T follicular helper cell (primary cell): ENCODE measurements around the gene VAV2.

Experiments used
- DNase-seq: peaks from one replicate; pipeline ENCODE4 v3.0.0-alpha.2; 2020; ENCODE audit warnings: low read depth

Gene VAV2

DNA sequence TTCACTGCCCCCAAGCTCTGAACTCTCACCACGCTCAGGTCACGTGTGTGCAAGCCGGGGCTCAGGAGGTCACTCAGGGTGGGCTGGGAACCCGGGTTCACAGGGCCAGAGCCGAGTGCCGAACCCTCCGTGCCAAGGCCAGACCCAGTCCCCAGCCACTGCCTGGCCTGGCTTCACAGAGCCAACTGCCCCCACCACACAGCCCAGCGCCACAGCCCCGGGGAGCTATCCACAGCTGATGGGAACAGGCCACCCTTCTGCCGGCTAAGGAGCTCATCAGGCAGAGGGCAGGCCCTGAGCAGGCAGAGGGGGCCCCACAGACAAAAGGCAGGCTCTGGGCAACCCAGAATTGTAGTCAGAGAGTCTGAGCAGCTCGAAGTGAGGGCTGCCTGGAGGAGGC, 117.0 kb downstream of the VAV2 start:
- no peak for DNase-seq

DNA sequence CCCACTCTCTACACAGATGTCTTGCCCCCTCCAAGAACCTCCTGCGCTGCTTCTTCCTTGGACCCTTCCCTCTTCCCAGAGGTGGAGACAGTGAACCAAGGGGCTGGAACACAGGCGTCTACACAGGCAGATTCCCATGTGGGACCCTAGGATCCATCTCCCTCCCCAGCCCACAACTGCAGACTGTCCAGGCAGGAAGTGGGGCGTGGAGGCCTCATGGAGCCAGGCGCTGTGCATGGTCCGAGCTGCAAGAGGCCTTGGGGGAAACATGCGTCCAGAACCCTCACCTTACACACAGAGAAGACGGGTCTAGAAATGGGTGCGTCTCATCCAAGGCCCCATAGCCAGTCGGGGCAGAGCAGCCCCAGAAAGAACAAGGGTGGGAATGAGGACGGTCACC, 117.5 kb downstream of the VAV2 start:
- DNase-seq, result no peak

DNA sequence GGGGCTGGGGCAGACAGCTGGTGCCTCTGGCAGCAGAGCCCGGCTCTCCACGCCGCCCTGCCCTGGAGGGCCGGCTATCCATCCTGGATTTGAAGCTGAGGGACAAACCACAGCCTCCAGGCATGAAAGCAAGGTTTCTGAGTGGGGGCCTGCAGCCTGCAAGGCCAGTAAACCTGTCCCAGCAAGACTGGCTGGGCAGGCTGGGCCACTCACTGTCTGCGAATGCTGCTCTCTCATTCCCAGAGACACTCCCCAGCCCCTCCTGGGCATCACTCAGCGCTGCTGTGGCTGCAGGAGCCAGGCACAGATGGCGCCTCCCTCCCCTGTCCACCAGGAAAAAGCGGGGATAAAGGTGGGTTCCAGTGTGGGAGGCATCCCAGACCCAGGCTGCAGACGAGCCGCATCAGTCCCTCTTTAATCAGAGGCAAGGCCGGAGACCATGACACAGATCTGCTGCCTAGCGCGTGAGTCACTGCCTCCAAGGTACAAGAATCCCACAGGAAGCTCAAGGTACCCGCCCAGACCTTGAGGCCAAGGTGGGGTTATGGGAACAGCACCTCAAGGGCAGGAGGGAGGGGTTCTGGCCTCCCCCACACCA, 118.0 kb downstream of the VAV2 start:
- no peak for DNase-seq

DNA sequence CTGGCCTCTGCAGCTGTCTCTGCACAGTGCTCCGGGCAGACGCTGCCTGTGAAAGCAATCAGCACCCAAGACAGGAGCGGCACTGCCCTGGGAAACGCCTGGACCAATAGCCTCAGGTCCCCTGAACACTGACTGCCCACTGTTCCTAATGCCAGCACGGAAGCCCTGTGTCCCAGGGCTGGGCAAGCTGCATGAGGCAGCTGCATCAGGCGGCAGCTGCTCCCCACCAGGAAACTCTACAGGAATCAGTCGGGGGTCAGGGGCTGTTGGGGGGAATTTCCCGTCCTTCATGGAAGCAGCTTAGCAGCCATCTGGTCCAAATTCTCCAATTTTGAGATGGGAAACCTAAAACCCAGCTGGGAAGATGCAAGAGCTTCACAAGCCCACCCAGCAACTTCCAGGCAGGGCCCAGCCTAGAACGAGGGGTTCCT, 118.6 kb downstream of the VAV2 start:
- no peak for DNase-seq

DNA sequence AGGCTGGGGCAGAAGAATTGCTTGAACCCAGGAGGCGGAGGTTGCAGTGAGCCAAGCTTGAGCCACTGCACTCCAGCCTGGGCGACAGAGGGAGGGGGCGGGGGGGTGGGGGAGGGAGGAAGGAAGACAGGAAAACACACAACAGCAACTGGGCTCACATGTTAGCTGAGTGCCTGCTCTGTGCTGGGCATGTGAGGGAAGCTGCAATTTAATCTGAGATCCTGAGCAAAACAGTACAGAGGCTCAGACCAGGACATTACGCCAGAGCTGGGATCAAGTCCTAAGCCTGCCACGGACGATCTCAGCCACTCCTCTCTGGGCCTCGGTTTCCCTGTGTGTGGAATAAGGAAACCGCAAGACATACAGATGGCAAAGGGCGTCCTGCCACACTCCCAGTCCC, 119.1 kb downstream of the VAV2 start:
- no peak for DNase-seq

DNA sequence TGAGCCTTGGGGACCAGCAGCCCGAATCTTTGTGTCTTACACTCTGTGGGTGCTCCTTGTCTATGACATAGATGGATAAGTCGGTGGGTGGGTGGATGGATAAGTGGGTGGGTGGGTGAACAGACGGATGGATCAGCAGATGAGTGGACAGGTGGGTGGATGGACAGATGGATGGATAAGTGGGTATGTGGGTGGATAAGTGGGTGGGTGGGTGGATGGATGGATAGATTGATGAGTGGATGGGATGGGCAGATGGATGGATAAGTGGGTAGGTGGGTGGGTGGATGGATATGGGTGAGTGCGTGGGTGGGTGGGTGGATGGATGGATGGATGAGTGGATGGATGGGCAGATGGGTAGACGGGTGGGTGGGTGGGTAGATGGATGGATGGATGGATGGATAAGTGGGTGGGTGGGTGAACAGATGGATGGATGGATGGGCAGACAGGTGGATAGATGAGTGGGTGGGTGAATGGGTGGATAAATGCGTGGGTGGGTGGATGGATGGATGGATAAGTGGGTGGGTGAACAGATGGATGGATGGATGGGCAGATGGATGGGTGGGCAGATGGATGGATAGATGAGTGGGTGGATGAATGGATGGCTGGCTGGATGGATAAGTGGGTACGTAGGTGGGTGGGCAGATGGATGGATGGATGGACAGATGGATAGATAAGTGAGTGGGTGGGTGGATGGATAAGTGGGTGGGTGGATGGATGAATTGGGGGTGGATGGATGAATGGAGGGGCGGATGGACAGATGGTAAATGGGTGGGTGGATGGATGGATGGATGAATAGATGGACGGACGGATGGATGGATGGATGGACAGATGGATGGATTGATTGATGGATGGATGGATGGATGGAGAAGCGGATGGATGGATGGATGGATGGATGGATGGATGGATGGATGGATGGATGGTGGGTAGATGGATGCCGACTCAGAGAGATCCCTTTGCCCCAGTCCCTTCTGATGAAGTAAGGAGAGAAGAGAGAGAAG, 121.2 kb downstream of the VAV2 start:
- no peak for DNase-seq

DNA sequence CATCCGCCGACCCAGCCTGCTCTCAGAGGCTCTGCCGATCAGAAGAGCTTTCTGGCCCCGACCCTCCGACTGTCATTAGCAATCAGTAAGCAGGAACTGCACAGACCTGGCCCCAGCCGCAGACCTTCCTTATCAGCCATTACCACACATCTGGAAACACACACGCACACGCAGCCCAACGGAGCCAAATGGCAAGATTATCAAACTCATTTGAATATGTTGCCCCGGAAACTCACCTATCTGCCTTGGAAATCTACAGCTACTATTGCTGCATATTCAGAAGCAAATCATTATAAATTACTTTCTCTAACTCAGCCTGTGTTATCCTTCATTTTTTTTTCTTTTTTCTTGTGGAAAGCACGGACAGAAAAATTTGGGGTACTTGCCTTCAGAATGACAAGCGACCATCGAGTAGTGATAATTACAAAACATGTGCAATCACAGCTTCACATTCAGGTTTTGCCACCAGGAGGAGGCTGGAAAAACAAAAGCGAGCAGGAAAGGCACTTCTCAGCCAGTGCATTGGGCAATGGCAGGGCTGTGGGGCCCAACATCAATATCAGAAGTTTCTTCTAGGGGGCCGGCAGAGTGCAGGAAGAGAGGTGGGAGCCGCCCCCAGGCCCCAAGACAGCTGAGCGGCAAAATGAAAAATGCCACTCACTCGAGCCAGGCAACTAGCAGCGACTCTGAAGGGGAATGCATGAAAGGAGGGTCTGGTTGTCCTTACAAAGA, 122.3 kb downstream of the VAV2 start:
- no peak for DNase-seq

DNA sequence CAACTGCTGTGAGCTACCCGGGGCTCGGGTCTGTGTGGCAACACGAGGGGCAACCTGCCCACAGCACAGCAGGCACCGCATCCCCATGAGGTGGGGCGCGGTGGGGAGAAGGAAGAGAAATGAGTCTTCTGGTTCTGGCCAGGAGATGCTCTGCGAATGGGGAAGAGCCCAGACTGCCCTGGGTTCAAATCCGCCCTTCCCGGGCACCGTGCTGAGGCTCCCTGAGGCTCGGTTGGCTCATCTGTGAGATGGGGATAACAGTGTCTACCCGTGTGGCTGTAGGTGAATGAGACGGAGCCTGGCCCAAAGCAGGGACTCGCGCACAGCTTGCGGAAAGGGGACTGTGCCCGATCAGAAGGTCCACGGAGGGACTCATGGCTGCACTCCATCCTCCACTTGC, 123.9 kb downstream of the VAV2 start:
- no peak for DNase-seq

DNA sequence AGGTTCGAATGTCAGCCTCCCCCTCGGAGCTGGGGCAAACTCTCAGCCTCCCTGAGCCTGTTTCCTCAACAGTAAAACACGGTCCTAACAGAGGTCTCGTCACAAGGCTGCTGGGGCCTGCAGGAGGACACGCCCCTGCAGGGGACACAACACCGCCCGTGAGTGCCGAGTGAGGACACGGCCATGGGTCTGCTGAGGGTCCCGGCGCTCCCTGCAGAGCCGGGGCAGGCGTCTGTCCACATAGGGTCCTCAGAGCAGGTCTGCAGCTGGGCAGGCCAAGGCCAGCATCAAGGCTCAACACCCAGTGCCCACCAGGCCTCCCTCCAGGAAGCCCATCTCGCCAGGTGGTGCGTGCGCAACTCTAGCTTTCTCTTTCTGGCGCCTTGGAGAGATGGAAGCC, 125.2 kb downstream of the VAV2 start:
- DNase-seq, result no peak

DNA sequence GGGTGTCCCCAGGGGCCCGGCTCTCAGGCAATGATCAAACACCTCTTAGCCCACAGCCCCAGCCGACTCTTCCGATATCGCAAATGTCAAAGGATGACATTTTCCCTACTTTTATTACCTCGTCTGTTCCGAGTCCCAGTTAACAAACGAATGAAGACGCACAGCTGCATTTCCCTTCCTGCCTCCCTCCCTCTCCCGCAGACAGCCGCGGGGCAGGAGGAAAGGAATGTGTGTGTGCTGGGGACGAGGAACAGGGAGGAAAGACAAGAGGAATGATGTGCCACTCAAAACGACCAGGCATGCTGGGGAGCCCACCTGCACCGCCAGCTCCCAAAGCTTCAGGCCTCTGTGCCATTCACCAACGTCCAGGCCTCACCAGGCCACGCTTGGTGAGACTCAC, 128.1 kb downstream of the VAV2 start:
- DNase-seq, result no peak

DNA sequence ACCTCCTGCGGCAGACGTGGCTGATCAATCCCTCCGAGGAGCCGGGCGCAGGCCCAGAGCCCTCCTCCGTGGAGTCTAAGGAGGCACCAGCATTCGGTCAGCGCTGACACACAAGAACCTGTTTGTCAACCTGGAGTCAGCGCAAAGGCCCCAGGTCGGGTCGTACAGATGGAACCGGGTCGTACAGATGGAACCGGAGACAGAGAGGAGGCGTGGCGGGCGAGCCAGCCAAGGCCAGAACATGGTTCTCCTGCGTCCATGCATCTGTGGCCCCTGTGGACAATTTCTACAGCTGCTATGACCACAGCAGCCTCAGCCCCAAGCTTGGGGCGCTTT, 128.9 kb downstream of the VAV2 start:
- no peak for DNase-seq

DNA sequence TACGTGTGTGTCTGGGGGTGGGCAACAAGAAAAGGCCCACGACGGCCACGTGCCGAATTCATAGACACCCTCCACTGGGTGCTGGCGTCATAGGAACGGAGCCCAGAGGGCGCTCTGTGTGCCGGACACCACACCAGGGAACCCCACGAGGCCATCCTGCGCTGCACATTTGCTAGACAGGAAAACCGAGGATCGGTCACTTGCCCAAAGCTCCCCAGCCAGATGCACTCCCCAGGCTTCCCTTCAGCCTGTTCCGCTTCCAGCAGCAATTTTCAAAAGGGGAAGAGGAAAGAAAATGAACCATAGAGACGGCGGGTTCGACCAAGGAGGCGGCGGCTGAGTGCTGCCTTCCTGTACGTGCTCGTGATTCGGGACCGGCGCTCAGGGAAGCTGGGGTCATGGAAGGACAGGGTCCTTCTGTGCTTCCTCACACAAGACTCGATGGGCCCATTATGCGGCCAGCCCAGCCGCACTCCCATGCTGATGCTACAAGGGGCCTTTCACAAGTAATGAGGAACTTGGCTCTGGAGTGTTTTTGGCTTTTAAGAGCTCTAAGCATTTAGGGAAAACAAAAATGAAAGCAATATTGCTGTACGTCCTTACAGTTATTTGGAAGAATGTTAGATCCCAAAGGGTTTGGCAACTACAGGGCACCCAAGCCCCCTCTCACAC, 129.4 kb downstream of the VAV2 start:
- DNase-seq, result no peak

DNA sequence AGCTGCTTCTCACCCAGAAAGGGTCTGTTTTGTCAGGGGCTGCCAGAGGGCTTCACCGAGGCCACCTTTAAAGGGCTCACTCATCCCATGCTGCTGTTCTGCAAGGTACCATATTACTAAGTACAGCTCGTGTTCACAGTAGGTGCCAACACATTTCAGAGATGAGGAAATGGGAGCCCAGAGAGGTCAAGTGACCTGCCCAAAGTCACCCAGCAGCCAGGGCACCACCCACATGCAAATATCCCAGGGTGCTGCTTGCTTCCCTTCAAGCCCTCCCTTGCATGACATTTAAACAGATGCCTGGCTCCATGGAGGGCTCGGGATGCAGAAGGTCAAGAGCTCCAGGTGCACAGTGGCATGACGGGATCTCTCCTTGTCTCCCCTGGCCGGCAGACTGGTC, 130.4 kb downstream of the VAV2 start:
- no peak for DNase-seq

DNA sequence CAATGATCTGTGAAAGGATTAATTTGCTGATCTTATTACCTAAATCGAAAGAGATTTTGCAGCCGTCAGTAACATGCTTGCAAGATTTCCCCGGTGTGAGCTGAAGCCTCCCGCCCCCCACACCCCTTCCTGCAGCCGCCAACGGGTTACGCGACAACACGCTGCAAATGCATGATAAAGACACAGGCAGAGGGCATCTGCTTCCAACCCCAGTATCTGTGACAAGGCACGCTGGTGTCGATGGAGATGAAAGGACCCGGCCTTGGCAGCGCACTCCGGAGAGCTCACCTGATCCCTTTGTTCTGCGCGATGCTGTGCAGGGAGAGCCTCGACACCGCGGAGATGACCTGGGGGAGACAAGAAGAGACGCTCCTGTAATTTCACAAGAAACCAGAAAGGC, 131.0 kb downstream of the VAV2 start:
- no peak for DNase-seq

DNA sequence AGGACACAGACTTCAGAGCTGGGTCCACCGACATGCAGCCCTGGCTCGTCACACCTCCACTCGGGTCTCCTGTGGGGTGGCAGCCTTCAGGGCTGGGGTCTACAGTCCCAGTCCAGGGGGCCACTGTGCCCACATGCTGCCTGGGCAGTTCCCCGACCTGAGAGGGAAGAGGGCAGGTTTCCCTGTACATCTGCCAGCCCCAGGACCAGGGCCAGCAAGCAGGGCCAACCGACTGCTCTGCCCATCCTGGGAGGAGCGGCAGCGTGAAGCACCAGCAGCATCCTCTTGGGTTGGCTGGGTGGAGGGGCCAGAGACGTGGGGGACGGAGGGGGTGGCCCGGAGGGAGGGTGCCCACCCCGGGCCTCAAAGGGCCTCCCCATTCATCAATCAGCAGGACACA, 133.4 kb downstream of the VAV2 start:
- DNase-seq, result no peak

DNA sequence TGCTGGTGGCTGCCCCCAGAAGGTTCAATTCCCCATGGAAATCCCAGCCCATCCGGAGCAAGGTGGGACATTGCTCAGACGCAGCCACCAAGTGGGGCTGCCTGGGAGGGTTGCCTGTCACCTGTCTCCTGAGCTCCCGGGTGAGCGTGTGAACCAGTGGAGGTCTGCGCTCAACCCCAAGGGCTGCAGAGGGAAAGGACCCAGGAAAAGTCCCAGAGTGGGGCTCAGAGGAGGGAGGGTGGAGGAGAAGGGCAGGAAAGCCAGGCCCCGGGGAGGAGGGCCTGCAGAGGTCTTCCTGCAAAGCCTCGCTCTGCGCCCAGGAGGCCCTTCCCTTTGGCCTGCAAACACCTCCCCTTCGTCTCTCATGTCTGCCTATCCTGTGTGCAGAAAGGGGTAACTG, 134.5 kb downstream of the VAV2 start:
- no peak for DNase-seq

DNA sequence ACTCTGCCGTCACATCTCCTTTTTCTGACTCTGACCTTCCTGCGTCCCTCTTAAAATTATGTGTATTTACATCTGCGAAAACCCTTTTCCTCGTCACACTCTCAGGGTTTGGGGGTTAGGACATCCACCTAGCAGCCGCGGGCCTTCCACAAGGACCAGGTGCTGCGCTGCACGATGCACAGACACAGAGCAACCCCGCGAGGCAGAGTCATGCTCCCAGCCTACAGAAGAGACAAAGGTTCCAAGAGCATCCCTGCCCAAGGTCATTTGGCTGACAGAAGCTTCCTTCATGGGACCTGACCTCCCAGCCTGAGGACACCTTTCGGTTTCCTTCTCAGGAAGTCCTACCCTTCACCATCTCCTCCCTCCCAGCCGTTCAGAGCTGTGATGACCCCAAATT, 135.3 kb downstream of the VAV2 start:
- DNase-seq, result no peak

DNA sequence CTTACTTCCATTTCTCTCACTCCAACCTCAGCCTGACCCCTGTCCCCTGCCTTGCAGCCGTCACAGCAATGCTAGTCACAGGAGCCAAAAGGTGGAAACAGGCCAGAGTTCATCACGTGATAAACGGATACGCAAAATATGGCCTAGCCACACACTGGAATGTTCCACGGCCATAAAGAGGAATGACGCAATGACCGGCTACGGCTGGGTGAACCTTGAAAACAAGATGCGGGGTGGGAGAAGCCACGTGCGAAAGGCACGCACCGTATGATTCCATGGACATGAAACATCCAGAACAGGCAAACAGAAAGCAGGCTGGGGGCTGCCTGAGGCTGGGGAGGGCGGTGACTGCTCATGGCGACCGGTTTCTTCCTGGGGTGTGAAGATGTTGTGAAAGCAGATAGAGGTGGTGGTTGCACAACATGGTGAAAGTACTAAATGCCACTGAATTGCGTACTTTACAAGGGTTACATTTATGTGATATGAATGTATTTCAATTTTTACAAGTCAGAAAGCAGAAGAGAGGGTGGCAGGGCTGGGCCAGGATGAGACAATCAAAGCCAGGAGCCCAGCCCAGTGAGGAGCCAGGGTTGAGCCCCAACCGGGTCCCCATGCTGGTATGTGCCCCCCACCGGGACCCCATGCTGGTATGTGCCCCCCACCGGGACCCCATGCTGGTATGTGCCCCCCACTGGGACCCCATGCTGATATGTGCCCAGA, 136.2 kb downstream of the VAV2 start:
- no peak for DNase-seq

DNA sequence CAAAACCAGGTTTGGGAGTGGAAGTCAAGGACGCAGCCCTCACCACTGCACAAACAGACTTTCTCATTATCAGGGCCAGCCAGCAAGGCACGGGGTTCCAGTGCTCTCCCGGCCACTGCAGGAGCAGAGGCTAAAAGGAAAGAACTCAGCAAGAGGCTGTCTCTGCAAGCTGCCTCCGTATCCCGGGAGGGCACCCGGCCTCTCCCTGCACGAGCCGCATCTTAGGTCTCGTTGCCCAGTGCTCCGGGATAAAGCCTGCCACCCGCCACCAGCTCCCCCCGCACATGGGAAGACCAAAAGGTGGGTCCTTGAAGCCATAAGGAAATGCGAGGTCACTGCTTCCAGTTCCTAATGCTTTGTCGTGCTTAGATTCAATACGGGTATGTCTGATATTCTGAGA, 136.8 kb downstream of the VAV2 start:
- DNase-seq, result no peak

DNA sequence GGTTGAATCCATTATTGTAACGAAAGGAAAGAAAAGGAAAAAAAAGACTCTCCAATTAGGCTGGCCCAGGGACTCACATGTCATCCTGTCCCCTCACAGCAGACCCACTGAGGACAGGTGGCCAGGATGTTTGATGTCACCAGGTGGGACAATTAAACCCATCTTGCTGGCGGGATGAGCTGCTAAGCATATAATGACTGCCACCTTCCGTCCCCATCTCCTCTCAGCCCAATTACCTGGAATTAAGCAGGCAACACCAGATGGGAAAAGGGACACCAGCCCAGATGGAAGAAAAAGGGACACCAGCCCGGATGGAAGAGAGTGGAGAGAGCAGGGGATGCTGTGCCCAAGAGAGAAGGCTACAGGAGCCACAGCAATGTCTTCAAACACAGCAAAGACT, 137.4 kb downstream of the VAV2 start:
- no peak for DNase-seq

DNA sequence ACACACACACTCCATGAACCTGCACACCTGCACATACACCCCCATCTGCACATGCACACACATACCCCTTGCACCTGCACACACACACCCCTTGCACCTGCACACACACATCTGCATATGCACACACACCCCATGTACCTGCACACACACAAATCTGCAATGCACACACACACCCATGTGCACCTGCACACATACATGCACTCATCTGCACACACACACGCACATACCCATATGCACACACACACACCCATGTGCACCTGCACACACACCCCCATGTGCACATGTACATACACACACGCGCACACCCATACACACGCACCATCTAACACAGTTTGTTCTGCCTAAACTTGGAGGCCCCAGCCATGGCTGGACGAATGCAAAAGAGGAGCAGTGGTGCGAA, 138.1 kb downstream of the VAV2 start:
- DNase-seq, result no peak

DNA sequence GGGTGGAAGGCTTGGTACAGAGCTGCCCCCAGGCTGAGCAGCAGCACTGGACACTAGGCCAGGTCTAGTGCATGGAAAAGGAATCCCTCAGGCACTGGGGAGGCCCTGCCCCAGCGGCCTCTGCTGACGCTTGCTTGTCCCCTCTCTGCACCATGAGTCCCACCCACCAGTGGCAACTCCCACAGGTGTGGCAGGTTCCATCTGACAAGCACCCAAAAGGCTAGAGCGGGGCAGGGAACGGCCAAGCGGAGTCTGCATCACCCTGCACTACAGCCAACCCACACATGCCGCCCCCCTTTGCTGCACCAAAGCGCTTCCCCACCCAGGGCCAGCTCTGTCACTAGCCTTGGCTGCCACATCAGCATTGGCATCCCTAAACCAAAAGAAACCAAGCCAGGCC, 138.8 kb downstream of the VAV2 start:
- DNase-seq, result no peak
